Endothelial cell of umbilical vein (primary cell): ENCODE results near the gene FBXO30. TPM values are rescaled to one million over a fixed set of nuclear protein-coding genes. Genes with fewer than 3 reads are reported as not detected.

Experiments
- BruUV-seq: library from RNA; stranded (reverse); fragments of 400-500 nt; replicated peaks from 2 replicates; lab custom pipeline; 2021; lab: Mats Ljungman, UMichigan
- CTCF ChIA-PET: fragments of 300-600, 350-600 bp; sonication (Branson Sonifier 250); formaldehyde crosslinking; loops from one replicate; lab custom pipeline; 2021; ENCODE audit warnings: antibody characterized with exemption, inconsistent platforms; lab: Charles Lee
- POLR2A ChIA-PET: fragments of 300-600, 350-600 bp; sonication (Branson Sonifier 250); formaldehyde crosslinking; loops from one replicate; lab custom pipeline; 2021; ENCODE audit warnings: antibody characterized with exemption, inconsistent platforms; lab: Charles Lee
- DNase-seq: peaks from one replicate; pipeline ENCODE4 v3.0.0-alpha.2; 2011; ENCODE audit warnings: low read depth, low spot score
- FAIRE-seq: peaks from 2 replicates; lab custom pipeline; 2011; peaks lifted over from hg19 to GRCh38; lab: Jason Lieb, UNC
- H2AFZ ChIP-seq: 2 replicates; pipeline ENCODE4 v1.6.0; 2012; ENCODE audit warnings: low read depth, low read length, control low read depth, inconsistent platforms
- H3K27ac ChIP-seq: 2 replicates; pipeline ENCODE4 v1.5.1; 2011; ENCODE audit warnings: low read depth, mild to moderate bottlenecking, control low read depth, low read length, moderate library complexity; ENCODE audit not compliant: insufficient read depth
- H3K27me3 ChIP-seq, 2 experiments: 2 replicates each; pipeline versions ENCODE4 v1.6.0 to v1.6.1; 2011; ENCODE audit warnings: low read length in 2 of 2, mixed read lengths in 1 of 2; ENCODE audit not compliant: control insufficient read depth in 2 of 2, insufficient read depth in 2 of 2
- H3K36me3 ChIP-seq, 2 experiments: 2 replicates in 1 of 2; 3 replicates in 1 of 2; pipeline ENCODE4 v1.5.1; 2011; ENCODE audit warnings: low read length in 2 of 2, mild to moderate bottlenecking in 1 of 2, moderate library complexity in 1 of 2; ENCODE audit not compliant: control insufficient read depth in 2 of 2, insufficient read depth in 2 of 2; ENCODE audit errors: extremely low read depth in 1 of 2
- H3K4me1 ChIP-seq: 3 replicates; pipeline ENCODE4 v1.5.1; 2011; ENCODE audit warnings: mild to moderate bottlenecking, low read length; ENCODE audit not compliant: control insufficient read depth, insufficient read depth; ENCODE audit errors: extremely low read depth
- H3K4me2 ChIP-seq: 2 replicates; pipeline ENCODE4 v1.6.1; 2011; ENCODE audit warnings: low read length, control low read depth, mixed read lengths; ENCODE audit not compliant: insufficient read depth
- H3K4me3 ChIP-seq, 3 experiments: fragments of 200-600 bp in 1 of 3; sonication (generic), shearing (Covaris generic) in 1 of 3; replicated peaks in 1 of 3; 2 replicates each; pipeline ENCODE4 v1.5.1; 2011 to 2016; ENCODE audit warnings: control low read depth in 3 of 3, low read length in 3 of 3, mild to moderate bottlenecking in 2 of 3, inconsistent platforms in 1 of 3, low read depth in 1 of 3, moderate library complexity in 1 of 3; ENCODE audit not compliant: insufficient read depth in 1 of 3
- H3K79me2 ChIP-seq: 2 replicates; pipeline ENCODE4 v1.6.0; 2012; ENCODE audit warnings: low read length, inconsistent platforms; ENCODE audit not compliant: control insufficient read depth, insufficient read depth
- H3K9ac ChIP-seq: replicated peaks from 2 replicates; pipeline ENCODE3; 2011; ENCODE audit warnings: low read length, control low read depth; ENCODE audit not compliant: insufficient read depth; ENCODE audit errors: extremely low read depth
- H3K9me1 ChIP-seq: replicated peaks from 3 replicates; pipeline ENCODE4 v1.6.0; 2011; ENCODE audit warnings: mild to moderate bottlenecking, low read length; ENCODE audit not compliant: control insufficient read depth, insufficient read depth; ENCODE audit errors: extremely low read depth
- H3K9me3 ChIP-seq: replicated peaks from 2 replicates; pipeline ENCODE4 v1.5.1; 2012; ENCODE audit warnings: low read length, inconsistent platforms; ENCODE audit not compliant: control insufficient read depth, insufficient read depth
- H4K20me1 ChIP-seq: replicated peaks from 2 replicates; pipeline ENCODE3; 2011; ENCODE audit warnings: mild to moderate bottlenecking, low read length; ENCODE audit not compliant: control insufficient read depth, insufficient read depth; ENCODE audit errors: extremely low read depth
- MYC ChIP-seq: IDR thresholded peaks from one replicate; pipeline ENCODE4 v1.6.1; 2011; ENCODE audit warnings: mild to moderate bottlenecking, low read depth, low read length
- POLR2A ChIP-seq: IDR thresholded peaks from 2 replicates; pipeline ENCODE4 v1.6.1; 2012; ENCODE audit warnings: low read depth, mild to moderate bottlenecking, control low read depth, low read length
- POLR2AphosphoS5 ChIP-seq: IDR thresholded peaks from 2 replicates; pipeline ENCODE4 v1.6.1; 2012; ENCODE audit warnings: low read depth, mild to moderate bottlenecking, control low read depth, low read length, moderate library complexity; ENCODE audit not compliant: insufficient read depth
- dilution Hi-C: fragments of 300-500 bp; cut with MboI; formaldehyde crosslinking; loops from one replicate; pipeline ENCODE4 v1.15.0; 2019; ENCODE audit warnings: low sequenced_read_pairs; ENCODE audit not compliant: extremely low pct_ligation_motif_present
- intact Hi-C: fragments of 100-400 bp; cut with micrococcal nuclease; formaldehyde crosslinking; loops from one replicate; pipeline ENCODE4 v1.10.0; 2022
- polyA plus RNA-seq, 4 experiments: library from polyadenylated mRNA; depleted of rRNA in 3 of 4; stranded (reverse) in 3 of 4; unstranded in 1 of 4; fragments of >200 nt; gene quantifications; 2 replicates each; pipeline versions ENCODE4 v1.2.1 to v1.2.3, GENCODE V29; 2011 to 2012; ENCODE audit warnings: missing spikeins in 1 of 4
- total RNA-seq: library from RNA; stranded (reverse); gene quantifications from 2 replicates; pipeline ENCODE4 v1.2.3, GENCODE V29; 2021
- TF ChIP-seq, protein P1 (sequence below): IDR thresholded peaks from 2 replicates; pipeline ENCODE4 v1.6.1; 2011; ENCODE audit not compliant: insufficient read depth, insufficient read length

Gene FBXO30
- total and polyA plus RNA-seq, 2 donors (not counting 3 experiments of a cell fraction or from before 2014, with no cell fraction given), result 3.3 to 11.1 TPM

DNA sequence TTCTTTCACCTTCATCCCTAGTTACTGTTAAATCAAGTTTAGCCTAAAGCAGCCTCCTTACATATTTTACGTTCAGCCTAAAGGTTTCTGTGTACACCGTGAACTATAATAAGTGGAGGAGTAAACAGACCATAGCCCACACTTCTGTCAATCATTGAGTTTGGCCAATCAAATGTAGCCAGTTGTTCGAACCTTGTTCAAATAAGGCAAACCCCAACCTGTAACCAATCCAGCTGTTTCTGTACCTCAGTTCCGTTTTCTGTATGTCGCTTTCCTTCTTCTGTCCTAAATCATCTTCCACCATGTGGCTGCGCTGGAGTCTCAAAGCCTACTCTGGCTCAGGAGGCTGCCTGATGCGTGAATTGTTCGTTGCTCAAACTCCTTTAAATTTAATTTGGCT, 1.8 kb upstream of the FBXO30 start:
- no TSS peak for BruUV-seq
- intact Hi-C loops, result loop anchor here (10.0 kb wide), 1 partner anchor 538 kb away; no protein-coding TSS in a partner anchor
- Histone ChIP-seq H3K9ac (no peak overlapping the region), H3K9me1 (no peaks in the 10 kb centered on the region), H3K27me3 (no peaks in the 10 kb centered on the region), H3K4me3 (no peak overlapping the region), H2AFZ (no peak overlapping the region), H3K36me3 (no peaks in the 10 kb centered on the region), H3K79me2 (peaks cover 29% of the 10 kb centered on the region), H4K20me1 (no peaks in the 10 kb centered on the region), H3K4me2 (no peak overlapping the region), H3K9me3 (no peaks in the 10 kb centered on the region), H3K27ac (no peak overlapping the region), H3K4me1 (peaks cover 25% of the 10 kb centered on the region)
- TF ChIP-seq POLR2A (no peak), POLR2AphosphoS5 (no peak), MYC (no peak)
- TF ChIP-seq, protein P1, sequence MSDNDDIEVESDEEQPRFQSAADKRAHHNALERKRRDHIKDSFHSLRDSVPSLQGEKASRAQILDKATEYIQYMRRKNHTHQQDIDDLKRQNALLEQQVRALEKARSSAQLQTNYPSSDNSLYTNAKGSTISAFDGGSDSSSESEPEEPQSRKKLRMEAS, result no peak
- dilution Hi-C loops, result no loop called here
- DNase-seq, result no peak
- CTCF ChIA-PET, result interaction anchor here (1.4 to 2.6 kb wide), 3 partner anchors 39 to 81 kb away, joined by 4 to 11 read pairs (median 9); partner anchors contain the start of gene EPM2A
- POLR2A ChIA-PET, result no interaction called here
- no peak for FAIRE-seq

DNA sequence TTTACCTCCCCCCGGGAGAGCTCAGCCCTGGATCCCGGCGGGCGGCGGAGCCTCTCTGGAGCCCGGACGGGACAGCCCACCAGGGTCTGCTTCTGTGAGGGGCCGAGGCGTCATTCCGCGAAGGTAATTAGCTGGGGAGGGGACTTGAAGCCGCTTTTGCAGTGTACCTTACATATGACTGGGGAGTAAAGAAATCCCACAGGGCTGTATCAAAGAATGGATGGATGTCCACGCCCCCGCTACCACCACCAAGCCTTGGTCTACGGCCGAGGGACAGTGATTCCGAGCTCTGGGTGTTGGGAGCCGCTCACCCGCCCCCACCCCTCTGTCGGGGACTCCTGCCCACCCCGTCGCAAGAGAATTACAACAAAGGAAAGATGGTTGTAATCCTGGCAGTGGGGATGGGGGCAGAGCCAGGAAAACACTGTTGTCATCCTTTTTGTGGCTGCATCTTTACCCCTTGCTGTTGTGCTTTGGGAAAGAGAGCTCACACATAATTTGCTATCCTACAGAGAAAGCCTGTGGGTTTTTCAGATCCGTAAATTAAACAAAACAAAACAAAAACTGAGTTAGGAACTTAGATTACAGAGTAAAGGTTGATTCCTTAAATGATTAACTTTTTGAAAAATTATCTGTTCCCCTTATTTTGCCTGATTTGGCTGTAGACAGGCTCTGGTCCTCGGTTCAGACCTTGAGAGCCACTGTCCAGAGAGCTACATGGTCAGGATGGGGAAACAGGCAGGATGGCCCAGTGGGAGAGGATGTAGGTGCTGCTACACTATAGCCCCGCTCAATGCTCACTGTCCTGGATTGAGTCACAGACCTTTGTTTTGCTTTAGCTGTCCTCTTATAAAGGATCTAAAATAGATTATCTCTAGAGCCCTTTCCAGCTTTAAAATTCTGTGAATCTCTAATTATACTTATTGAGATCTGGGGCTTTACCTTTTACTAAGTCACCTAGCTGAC, 997 bp upstream of the FBXO30 start:
- peak overlapping the region; percentile 98 for H2AFZ ChIP-seq
- H3K27me3 ChIP-seq, result no peaks in the 10 kb centered on the region
- no peaks in the 10 kb centered on the region for H4K20me1 ChIP-seq
- ChIA-PET CTCF (interaction anchor here (1.2 to 2.6 kb wide), 9 partner anchors 12 to 182 kb away, joined by 4 to 11 read pairs (median 4); partner anchors contain the start of gene EPM2A), POLR2A (interaction anchor here (0.8 to 1.9 kb wide), 4 partner anchors 14 to 112 kb away, joined by 3 to 11 read pairs (median 4); partner anchors contain the start of gene EPM2A)
- FAIRE-seq (no peak), DNase-seq (no peak)
- H3K9ac ChIP-seq, result peak overlapping the region; percentile 90
- dilution Hi-C loops (no loop called here), intact Hi-C loops (loop anchor here (2.0 to 10.0 kb wide), 4 partner anchors 77 to 727 kb away; partner anchors contain the start of genes RAB32 and SHPRH)
- BruUV-seq, result no TSS peak
- no peaks in the 10 kb centered on the region for H3K9me3 ChIP-seq
- peaks cover 37% of the 10 kb centered on the region for H3K79me2 ChIP-seq
- H3K9me1 ChIP-seq, result no peaks in the 10 kb centered on the region
- peak overlapping the region; percentile 83 for H3K27ac ChIP-seq
- no peak for TF ChIP-seq POLR2A
- peak overlapping the region; percentile 55 to 95 (median 56) for H3K4me3 ChIP-seq
- peaks cover 28% of the 10 kb centered on the region for H3K4me1 ChIP-seq
- peak overlapping the region; percentile 82 for H3K4me2 ChIP-seq
- no peaks in the 10 kb centered on the region for H3K36me3 ChIP-seq
